GM12865 (cell line): ENCODE results near the gene RBKS.

Source experiments
- DNase-seq: peaks from one replicate; pipeline ENCODE4 v3.0.0; 2010; ENCODE audit warnings: low read depth
- H3K4me3 ChIP-seq: 2 replicates; pipeline ENCODE4 v1.5.1; 2011; ENCODE audit warnings: mild to moderate bottlenecking, low read depth, low read length, control low read depth
- CTCF ChIP-seq: IDR thresholded peaks from 2 replicates; pipeline ENCODE4 v1.5.1; 2011; ENCODE audit warnings: low read length, control low read depth, low read depth, inconsistent platforms; ENCODE audit not compliant: insufficient read depth; ENCODE audit errors: missing control alignments

The RBKS gene

GRCh38 chr2:27792759-27793158 lies 97.4 kb downstream of the RBKS start:
- H3K4me3 ChIP-seq = no peak overlapping the region
- no peak for TF ChIP-seq CTCF

GRCh38 chr2:27790796-27791195 lies 99.4 kb downstream of the RBKS start:
- TF ChIP-seq CTCF = no peak
- H3K4me3 ChIP-seq = no peak overlapping the region
- DNase-seq = no peak

More at GRCh38 chr2:27792759-27793158, 97.4 kb downstream of the RBKS start:
- no peak for DNase-seq

- no peak overlapping the region for H3K4me3 ChIP-seq
- DNase-seq = no peak
- no peak for TF ChIP-seq CTCF
Measured at GRCh38 chr2:27782701-27783100, 107.5 kb downstream of the RBKS start.

GRCh38 chr2:27781496-27781895 lies 108.7 kb downstream of the RBKS start:
- no peak for TF ChIP-seq CTCF
- DNase-seq = no peak
- no peak overlapping the region for H3K4me3 ChIP-seq

- no peak for DNase-seq
- H3K4me3 ChIP-seq = no peak overlapping the region
- no peak for TF ChIP-seq CTCF
Measured at GRCh38 chr2:27779417-27780055, 110.7 kb downstream of the RBKS start.

- no peak for DNase-seq
- TF ChIP-seq CTCF = no peak
- no peak overlapping the region for H3K4me3 ChIP-seq
Measured at GRCh38 chr2:27776696-27777095, 113.5 kb downstream of the RBKS start.

- no peak overlapping the region for H3K4me3 ChIP-seq
- DNase-seq = no peak
- TF ChIP-seq CTCF = no peak
Measured at GRCh38 chr2:27776097-27776496, 114.1 kb downstream of the RBKS start.
